Cardiac septum (tissue), 1 donor: ENCODE data around the gene PACC1. TPM values are rescaled to one million over a fixed set of nuclear protein-coding genes. Genes with fewer than 3 reads are reported as not detected.
"Not testable (repeated sequence)": the region's sequence is repeated elsewhere in the genome, so short reads cannot be mapped to it uniquely, and the experiment has no call there.

Experiments
- DNase-seq: peaks from one replicate; pipeline ENCODE4 v3.0.0-alpha.2; 2020; ENCODE audit warnings: low spot score
- intact Hi-C: fragments of 100-400 bp; cut with DNase I; formaldehyde crosslinking; loops from one replicate; pipeline ENCODE4 v1.14.0; 2022
- total RNA-seq: library from RNA; stranded (reverse); fragmentation: NEBNext Ultra II Directional; extraction: Animal tissue kit (Norgen Biotek cat#: 25700); gene quantifications from one replicate; pipeline ENCODE4 v1.2.1, GENCODE V29; 2021
- donor health status: DM: no; HTN: no; CAD: no.

The PACC1 gene
- total RNA-seq, 1 donor from 2014 or later: 1.8 TPM

DNA sequence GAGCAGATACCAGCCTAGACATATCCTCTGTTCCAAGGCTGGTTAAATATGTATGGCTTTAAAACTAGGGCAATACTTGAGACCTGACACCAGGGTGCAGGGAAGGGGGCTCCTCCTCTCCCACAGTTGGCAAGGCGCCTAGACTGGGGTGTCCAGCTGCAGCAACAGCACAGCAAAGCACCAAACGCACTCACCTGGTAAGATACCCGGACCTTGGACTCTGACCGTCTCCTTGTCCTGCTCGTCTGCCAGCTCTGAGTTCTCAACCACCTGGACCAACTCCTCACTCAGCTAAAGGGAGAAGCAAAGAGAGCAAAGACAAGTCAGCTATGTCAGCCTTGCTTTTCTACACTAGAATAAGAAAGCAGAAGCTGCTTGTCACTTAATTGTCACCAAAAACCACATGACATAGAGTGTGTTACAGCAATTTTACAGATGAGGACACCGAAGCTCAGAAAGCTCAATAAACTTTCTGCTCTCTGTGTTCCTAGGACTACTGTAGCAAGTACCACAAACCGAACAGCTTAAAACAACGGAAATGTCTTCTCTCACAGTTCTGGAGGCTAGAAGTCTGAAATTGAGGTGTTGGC is 4.4 kb downstream of the PACC1 start:
- intact Hi-C loops: no loop called here
- DNase-seq: no peak

DNA sequence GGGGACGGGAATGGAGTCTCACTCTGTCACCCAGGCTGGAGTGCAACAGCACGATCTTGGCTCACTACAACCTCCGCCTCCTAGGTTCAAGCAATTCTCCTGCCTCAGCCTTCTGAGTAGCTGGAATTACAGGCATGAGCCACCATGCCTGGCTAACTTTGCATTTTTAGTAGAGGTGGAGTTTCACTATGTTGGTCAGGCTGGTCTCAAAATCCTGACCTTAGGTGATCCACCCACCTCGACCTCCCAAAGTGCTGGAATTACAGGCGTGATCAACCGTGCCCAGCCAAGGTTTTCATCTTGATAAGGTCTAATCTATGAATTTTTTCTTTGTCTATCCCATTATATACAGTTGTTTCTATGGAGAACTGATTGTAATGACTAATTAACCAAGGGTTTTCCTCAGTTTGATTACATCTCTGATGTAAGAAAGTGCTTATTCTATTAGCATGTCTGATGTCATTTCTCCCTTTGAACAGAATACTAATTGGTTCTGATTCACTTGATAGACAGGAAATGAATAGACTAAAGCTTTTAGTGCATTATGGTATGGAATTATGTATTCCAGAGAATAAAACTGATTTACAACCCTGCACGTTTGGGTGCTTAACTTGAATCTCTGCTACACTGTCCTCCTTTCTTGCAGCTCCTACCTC is 11.9 kb downstream of the PACC1 start:
- no peak for DNase-seq
- intact Hi-C loops: no loop called here

DNA sequence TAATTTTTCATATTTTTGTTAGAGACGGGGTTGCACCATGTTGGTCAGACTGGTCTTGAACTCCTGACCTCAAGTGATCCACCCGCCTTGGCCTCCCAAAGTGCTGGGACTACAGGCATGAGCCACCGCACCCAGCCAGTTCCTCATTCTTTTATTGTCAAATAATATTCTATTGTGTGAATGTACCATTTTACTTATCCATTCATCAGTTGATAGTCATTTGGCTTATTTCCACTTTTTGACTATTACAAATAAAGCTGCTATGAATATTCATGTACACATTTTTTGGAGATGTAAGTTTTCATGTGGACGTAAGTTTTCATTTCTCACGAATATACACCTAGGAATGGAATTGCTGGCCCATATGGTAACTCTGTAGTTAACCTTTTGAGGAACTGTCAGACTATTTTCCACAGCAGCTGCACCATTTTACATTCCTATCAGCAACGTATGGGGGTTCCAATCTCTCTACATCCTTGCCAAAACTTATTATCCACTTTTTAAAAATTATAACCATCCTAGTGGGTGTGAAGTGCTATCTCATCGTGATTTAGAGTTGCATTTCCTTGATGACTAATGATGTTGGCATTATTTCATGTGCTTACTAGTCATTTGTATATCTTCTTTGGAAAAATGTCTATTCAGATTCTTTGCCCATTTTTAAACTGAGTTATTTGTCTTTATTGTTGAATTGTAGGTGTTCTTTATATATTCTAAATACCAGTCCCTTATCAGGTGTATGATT is 12.7 kb downstream of the PACC1 start:
- DNase-seq: no peak
- intact Hi-C loops: no loop called here

DNA sequence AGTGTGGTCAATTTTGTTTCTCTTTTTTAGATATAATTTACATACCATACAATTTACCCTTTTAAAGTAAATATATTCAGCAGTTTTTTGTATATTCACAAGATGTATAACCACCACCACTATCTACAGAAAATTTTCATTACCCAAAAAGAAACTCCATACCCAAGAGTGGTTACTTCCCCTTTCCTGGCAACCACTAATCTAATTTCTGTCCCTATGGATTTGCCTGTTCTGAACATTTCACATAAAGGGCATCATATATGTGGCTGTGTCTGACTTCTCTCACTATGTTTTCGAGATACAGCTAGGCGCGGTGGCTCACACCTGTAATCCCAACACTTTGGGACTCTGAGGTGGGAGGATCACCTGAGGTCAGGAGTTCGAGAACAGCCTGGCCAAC is 13.6 kb downstream of the PACC1 start:
- intact Hi-C loops: no loop called here
- DNase-seq: no peak

DNA sequence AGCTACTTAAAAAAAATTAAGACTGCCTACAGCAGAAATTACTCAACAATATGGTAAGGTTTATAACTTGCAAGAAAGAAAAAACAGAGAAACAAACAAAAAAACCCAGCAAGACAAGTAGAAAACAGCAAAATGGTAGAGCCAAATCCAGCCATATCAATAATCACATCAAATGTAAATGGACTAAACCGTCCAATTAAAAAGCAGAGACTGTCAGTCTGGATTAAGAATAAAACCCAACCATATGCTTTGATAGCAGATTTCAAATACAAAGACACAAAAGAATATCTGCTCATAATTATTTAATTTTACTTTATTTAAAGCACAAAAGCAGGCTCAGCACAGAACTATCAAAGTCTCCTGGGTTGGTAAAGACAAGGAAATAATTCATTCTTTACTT is 17.5 kb downstream of the PACC1 start:
- intact Hi-C loops: no loop called here
- no peak for DNase-seq

DNA sequence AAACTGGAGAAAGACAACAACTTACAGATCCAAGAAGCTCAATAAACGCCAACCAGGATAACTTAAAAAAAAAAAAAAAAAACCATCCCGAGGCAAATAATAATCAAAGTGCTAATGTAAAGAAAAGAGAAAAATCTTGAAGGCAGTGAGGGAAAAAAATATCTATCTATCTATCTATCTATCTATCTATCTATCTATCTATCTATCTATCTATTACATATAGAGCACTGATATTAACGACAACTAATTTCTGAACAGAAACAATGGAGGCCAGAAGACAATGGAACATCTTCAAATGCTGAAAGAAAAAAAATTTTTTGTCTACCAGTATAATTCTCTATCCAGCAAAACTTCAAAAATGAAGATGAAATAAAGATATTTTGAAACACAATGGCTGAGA is 18.0 kb downstream of the PACC1 start:
- intact Hi-C loops: no loop called here
- no peak for DNase-seq

DNA sequence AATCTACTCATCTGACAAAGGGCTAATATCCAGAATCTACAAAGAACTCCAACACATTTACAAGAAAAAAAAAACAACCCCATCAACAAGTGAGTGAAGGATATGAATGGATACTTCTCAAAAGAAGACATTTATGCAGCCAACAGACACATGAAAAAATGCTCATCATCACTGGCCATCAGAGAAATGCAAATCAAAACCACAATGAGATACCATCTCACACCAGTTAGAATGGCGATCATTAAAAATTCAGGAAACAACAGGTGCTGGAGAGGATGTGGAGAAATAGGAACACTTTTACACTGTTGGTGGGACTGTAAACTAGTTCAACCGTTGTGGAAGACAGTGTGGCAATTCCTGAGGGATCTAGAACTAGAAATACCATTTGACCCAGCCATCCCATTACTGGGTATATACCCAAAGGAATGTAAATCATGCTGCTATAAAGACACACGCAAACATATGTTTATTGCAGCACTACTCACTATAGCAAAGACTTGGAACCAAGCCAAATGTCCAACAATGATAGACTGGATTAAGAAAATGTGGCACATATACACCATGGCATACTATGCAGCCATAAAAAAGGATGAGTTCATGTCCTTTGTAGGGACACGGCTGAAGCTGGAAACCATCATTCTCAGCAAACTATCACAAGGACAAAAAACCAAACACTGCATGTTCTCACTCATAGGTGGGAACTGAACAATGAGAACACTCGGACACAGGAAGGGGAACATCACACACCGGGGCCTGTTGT is 18.8 kb downstream of the PACC1 start:
- DNase-seq, intact Hi-C loops: not testable (repeated sequence)

DNA sequence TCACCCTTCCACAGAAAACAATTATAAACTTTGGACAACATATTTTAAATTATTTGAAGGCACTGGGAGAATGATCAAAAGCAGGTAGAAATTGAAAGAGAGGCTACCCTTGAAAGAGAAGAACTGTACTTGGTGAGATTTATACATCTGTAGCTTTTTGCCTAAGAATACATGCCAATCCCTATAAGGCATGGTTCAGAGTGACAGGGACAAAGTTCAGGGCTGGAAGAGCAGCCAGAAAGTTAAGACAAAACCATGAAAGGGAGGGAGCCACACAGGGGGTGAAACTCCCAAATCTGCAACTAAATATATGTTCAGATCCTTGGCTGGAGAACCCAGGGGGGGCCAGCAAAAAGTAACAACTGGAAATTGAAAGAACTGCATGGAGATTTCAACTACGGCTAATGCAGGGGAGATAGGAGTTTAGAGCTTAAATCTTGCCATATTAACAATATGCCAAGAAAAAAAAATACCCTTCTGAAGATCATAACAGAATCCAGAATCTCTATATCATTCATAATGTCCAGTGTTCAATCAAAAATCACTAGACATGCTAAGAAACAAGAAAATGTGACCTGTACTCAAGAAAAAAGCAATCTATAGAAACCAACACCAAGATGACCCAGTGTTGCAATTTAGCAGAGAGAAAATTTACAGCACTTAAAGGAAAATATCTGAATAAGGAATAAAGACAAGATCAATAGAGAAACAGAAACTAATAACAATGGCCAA is 25.5 kb downstream of the PACC1 start:
- DNase-seq: no peak
- intact Hi-C loops: no loop called here

DNA sequence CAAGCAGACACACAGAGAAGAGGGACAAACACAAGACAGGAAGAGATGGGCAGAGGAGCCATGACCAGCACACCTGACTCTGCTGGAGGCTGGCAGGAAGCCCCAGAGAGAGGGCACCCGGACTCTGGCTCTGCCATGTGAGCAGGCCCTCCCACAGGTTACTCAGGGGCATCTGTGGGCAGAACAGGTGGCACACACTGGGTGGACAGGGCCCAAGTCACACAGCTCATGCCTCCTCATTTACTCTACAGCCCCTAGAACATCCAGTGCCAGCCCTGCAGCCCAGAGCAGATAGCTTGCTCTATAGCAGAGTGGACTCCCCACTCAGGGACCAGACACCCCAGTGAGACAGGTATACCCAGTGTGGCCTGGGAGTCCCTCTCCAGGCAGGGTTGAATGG is 28.7 kb downstream of the PACC1 start:
- intact Hi-C loops: no loop called here
- no peak for DNase-seq

DNA sequence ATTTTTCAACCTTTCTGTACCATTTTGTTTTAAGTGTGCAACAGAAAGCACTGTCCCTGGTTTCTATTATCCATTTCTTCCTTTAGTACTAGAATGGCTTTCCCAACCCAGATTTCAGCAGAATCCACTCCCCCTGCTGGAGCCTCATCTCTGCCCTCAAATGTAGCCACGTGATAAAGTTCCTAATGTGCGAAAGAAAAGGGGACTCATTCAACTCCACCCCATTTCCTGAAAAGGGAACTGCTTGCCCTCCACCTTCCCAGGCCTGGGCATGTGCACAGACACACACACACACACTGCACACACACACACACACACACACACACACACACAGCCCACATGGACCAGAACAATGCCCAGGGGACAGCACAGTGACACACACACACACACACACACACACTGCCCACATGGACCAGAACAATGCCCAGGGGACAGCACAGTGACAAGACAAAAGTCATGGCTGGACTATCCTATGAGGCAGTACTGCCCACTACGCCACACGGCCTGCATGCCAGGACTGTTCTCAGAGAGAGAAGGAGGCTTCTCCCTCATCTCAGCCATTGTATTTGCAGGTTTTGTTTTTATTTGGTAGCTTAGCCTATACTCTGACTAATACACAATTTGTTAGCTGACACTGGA is 33.2 kb downstream of the PACC1 start:
- no peak for DNase-seq
- intact Hi-C loops: no loop called here

DNA sequence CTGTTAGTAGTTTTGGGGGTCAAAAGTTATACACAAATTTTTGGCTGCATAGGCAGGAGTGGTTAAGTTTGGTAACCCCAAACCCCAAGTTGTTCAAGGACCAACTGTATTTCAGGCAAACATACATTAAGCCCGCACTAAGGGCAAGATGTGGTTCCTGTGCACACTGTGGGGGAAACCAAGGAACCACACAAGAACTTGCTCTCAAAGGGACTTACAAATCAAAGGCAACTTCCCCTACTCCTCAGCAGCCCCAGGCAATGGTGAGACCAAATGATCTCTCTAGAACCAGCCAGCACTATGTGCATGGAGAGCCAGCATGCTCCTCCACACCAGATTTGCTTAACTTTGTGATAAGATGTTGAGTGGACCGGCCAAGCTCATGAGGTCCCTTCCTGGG is 35.3 kb downstream of the PACC1 start:
- DNase-seq: no peak
- intact Hi-C loops: no loop called here

DNA sequence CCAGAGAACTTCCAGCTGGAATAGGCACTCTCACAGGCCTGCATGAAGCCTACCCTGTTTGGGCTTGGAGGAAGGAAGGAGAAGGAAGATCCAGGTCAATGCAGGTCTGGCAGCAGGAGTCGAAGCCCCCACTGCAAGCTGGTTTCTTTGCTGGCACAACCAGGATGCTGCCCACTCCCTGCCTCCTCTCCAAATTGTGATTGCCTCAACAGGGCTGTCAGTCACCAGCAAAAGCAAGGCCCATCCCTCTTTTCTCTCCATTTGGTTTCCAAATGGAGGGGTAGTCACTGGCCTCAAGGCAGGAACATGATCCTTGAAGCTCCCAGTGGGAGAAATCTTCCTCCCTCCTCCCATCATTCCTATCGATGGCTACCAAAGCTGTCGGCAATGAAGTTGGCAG is 37.0 kb downstream of the PACC1 start:
- no peak for DNase-seq
- intact Hi-C loops: no loop called here

DNA sequence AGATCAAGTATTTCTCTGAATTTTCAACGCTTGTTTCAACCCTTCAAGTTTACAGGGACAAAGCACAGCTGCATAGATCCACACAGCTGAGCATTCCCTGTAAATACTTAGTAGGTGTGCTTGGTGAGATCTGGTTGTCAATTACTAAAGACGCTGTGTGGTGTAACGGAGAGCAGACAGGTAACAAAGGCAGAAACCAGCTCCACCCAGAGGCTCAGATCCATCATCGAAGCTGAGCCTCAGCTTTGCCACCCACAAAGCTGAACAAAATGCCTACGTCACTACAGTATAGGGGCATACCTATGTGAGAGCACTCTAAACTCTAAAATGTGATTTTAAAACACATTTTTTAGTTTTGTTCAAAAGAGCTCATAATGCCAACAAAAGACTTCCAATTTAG is 38.7 kb downstream of the PACC1 start:
- DNase-seq: no peak
- intact Hi-C loops: no loop called here

DNA sequence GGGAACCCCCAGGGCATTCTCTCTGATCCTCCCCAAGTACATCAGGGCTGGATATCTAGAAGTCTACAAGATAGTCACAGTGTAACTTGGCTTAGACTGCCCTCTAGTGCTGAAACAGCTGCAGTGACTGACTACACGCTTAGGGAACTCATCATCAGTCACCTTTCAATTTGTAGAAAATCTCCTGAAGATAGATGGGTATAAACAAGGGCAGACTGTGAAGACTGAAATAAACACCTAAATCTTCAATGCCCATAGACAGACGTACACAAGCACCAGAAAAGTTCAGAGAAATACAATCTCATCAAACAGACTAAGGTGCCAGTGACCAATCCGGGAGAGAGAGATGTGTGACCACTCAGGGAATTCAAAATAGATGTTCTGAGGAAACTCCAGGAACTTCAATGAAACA is 46.6 kb downstream of the PACC1 start:
- DNase-seq: no peak

DNA sequence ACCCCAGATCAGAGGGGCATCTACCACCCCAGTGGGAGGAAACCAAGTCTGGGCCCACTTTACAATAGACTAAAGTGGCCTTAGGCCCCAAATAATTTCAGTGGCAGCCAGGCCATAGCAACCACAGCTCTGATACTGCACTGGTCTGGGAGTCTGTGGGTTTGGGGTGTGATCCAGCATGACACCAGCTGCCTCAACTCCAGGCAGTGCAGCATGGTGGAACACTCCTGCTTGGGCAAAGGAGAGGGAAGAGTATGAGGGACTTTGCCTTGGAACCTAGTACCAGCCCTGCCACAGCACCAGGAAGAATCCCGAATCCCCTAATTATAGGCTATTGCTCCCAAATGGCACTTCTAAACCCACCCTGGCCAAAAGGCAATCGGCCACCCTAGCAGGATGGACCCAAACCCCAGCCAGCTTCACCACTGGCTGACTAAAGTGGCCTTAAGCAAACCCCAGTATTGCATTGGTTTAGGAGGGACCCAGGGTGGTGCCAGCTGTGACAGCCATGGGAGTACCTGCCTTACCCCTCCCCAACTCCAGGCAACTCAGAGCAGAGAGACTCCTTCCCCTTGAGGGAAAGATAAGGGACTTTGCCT is 47.1 kb downstream of the PACC1 start:
- no peak for DNase-seq
- intact Hi-C loops: loop anchor here (2.0 to 5.0 kb wide), 3 partner anchors 75 to 297 kb away; no protein-coding TSS in a partner anchor

More for the DNA sequence above, 46.6 kb downstream of the PACC1 start:
- intact Hi-C loops: loop anchor here (5.0 kb wide), 2 partner anchors 76 to 84 kb away; no protein-coding TSS in a partner anchor

DNA sequence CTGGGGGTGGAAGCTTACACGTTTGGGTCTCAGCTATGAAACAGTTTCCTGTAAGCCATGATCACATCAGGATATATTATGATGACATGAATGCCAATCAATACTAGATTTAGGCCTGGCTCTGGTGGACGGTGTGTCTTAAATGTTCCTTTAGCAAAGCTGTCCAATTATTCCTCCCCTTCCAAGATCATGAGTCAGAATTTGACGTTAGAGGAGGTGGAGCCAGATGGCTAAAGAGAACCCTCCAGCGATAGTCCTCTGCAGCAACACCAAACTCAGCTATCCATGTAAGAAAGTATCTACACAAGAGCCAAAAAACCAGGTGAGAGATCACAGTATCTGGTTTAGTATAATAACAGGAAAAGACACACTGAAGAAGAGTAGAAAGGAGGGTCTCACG is 47.8 kb downstream of the PACC1 start:
- intact Hi-C loops: loop anchor here (2.0 to 5.0 kb wide), 3 partner anchors 75 to 296 kb away; no protein-coding TSS in a partner anchor

DNA sequence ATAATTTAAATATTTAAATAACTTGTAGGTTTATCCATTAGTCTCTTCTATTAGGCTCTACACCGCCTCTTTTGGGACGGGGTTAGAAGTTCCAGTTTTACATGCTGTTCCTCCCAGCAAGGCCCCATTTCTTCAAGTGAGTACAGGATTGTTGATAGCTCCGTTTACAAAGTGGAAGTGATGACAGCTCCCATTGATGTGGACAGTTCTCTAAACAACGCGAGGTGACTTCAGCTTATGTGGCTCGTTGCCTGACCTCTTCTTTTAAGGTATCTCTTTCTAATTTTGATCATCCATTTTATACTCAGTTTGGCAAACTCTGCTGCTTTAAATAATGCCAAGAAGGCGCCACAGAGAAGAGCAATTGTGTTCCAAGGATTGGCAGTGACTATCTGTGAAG is 49.7 kb downstream of the PACC1 start:
- intact Hi-C loops: loop anchor here (5.0 kb wide), 2 partner anchors 73 to 87 kb away; no protein-coding TSS in a partner anchor
- no peak for DNase-seq

More for the DNA sequence above, 47.8 kb downstream of the PACC1 start:
- no peak for DNase-seq

DNA sequence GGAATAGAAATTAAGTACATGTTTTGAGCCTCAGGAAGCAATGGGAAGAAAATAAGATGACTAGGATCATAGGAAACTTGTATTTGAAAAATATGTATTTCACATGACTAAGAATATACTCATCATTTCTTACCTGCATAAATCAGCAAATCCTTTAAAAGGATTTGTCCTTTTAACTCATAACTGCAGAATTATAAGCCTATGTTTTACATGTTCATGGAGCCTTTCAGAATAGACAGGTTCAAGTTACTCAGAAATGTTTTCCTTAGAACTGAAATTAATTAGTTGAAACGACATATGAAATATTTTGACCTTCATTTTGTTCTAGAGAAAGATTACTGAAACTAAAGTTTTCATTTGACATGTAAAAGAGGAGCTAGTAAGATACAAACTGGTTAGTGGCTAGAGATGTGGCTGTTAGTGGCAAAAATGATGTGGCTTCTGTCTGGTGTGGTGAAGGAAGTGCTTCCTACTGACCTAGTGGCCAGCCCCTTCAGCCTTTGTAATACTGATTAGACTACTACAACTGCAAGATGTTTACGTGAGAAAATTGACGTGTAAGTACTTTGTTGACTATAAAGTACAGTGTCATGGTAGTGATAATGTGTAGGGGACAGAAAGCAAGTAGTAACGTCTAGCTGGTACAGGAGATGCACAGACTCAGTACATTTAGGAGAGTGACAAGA is 54.7 kb downstream of the PACC1 start:
- intact Hi-C loops: no loop called here
- no peak for DNase-seq
